IPS DF 6.9 (cell line): Measurements from ENCODE around the gene WDR7.

Source experiments
- DNase-seq: peaks from one replicate; pipeline ENCODE4 v3.0.0-alpha.2; 2013; ENCODE audit warnings: low read depth, low spot score
- H3K27ac ChIP-seq: one replicate; pipeline ENCODE4 v1.5.1; 2013; ENCODE audit warnings: low read length, control low read depth
- H3K27me3 ChIP-seq: 2 replicates; pipeline ENCODE4 v1.6.1; 2013; ENCODE audit warnings: mild to moderate bottlenecking, low read length; ENCODE audit not compliant: control insufficient read depth, insufficient read depth
- H3K36me3 ChIP-seq: 2 replicates; pipeline ENCODE4 v1.6.1; 2013; ENCODE audit warnings: low read length; ENCODE audit not compliant: control insufficient read depth, insufficient read depth
- H3K4me1 ChIP-seq: 2 replicates; pipeline ENCODE4 v1.6.1; 2013; ENCODE audit warnings: low read length; ENCODE audit not compliant: control insufficient read depth, insufficient read depth
- H3K4me3 ChIP-seq: 2 replicates; pipeline ENCODE4 v1.5.1; 2013; ENCODE audit warnings: mild to moderate bottlenecking, low read length
- H3K9me3 ChIP-seq: 2 replicates; pipeline ENCODE4 v1.6.1; 2013; ENCODE audit warnings: low read length, inconsistent platforms; ENCODE audit not compliant: control insufficient read depth, insufficient read depth
- WGBS: extraction: QIAGEN DNeasy Blood & Tissue Kit; methylation state at CpG from one replicate; pipeline ENCODE4 v1.1.7; 2013; ENCODE audit warnings: mixed read lengths, missing lambda C conversion rate; ENCODE audit not compliant: insufficient read length, insufficient coverage; 5-methylcytosine and 5-hydroxymethylcytosine counted together

Gene WDR7

DNA sequence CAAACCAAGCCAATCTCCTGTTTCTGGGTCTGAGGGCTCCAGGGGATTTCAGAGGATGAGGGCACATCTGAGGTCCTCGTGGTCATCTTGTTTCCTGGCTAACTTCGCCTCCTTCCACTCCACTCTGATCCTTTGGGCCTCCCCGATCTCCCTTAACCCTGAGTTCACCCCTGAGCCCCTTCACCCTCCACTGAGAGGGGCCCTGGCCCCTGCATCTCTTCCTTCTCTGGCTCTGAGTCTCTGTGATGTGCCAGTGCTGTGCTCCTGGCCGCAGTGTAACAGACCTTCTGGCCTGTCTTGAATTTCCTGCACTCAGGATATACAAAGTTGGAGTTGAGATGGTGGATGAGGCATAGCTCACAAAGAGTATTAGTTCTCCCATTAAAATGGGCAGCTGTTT lies 411.0 kb downstream of the WDR7 start:
- H3K27ac ChIP-seq: no peak overlapping the region
- no peak overlapping the region for H3K4me3 ChIP-seq
- no peaks in the 10 kb centered on the region for H3K36me3 ChIP-seq
- no peaks in the 10 kb centered on the region for H3K27me3 ChIP-seq
- no peaks in the 10 kb centered on the region; the same call in none of the 2 replicates for H3K4me1 ChIP-seq
- no CpG with 5 or more reads among the region's 4 CpGs for WGBS
- no peak for DNase-seq
- H3K9me3 ChIP-seq: no peaks in the 10 kb centered on the region

DNA sequence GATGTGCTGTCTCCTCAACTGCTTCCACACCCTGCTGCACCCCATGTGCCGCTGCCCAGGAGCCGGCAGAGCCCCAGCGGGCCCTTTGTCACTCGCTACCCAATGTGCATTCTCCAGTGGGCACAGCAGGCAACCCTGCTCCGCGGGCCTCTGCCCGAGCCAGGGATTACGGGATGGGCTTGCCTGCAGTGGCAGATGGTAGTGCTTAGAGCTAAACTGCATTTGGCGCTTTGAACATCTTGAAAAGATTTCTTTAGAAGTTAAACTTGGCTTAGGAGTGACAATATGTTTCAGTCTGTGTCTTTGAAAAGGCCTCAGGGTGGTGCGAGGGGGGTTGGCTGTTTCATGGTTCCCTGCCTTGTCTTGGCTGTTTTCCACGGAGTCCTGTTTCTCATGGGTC lies 411.7 kb downstream of the WDR7 start:
- no peaks in the 10 kb centered on the region for H3K36me3 ChIP-seq

DNA sequence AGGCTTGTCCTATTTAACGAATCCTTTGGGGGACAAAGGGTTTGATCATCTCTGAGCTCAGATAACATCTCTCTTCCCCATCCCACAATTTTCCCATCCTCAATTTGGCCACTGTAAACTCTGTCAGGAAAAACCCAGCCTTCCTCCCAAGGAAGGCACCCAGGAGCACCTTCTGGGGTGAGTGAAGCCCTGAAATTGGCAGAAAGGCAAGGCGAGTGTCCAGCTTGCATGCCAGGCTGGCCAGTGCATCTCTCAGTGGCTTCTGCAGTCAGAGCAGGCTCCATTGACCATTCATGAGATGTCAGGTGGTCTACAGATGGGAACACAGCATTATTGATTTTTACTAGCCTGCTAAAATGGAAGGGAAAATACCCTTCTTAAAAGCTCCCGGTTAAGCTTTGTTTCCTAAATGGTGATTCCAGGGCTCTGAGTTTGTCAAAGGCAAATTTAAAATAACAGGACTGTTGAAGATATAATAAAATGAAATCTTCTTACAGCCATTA lies 412.5 kb downstream of the WDR7 start:
- Histone ChIP-seq H3K9me3 (no peaks in the 10 kb centered on the region), H3K27me3 (no peaks in the 10 kb centered on the region), H3K4me1 (no peaks in the 10 kb centered on the region; the same call in none of the 2 replicates), H3K4me3 (no peak overlapping the region), H3K36me3 (no peaks in the 10 kb centered on the region), H3K27ac (no peak overlapping the region)
- WGBS: no CpG with 5 or more reads among the region's 3 CpGs
- no peak for DNase-seq

More for the DNA sequence above, 411.7 kb downstream of the WDR7 start:
- Histone ChIP-seq H3K9me3 (no peaks in the 10 kb centered on the region), H3K4me3 (no peak overlapping the region), H3K27me3 (no peaks in the 10 kb centered on the region), H3K27ac (no peak overlapping the region), H3K4me1 (no peaks in the 10 kb centered on the region; the same call in none of the 2 replicates)
- DNase-seq: no peak
- WGBS: no CpG with 5 or more reads among the region's 11 CpGs

DNA sequence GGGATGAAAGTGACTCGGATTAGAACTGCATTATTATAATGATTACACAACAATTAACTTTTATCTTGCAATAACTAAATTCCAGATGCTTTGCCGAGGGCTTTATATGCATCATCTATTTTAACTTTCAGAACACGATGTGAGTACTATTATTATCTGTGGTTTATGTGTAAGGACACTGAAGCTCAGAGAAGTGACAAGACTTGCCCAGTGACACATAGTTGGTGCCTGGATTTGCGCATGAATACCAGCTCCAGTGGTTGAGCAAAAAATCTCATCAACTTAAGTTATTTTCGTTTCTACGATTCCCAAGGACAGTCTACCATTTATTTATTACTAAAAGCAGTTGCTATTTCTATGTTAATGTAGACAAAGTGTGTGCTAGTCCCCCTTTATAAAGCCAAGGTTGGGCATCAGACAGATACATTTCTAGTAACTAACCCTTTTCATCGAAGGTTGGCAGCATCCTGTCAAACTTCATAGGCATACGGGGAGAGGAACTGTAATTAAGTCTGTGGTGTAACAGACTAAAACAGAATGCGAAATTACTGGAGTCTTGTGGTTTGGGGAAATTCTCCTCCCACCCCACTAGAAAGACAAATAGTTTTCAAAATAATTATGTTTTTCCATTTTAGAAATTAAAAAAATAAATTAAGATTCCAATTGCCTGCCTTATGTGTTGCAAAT lies 422.5 kb downstream of the WDR7 start:
- H3K4me1 ChIP-seq: peaks cover 11% of the 10 kb centered on the region
- H3K9me3 ChIP-seq: no peaks in the 10 kb centered on the region
- no peak overlapping the region for H3K4me3 ChIP-seq
- H3K27me3 ChIP-seq: no peaks in the 10 kb centered on the region; the same call in 1 of the 2 replicates
- no CpG with 5 or more reads among the region's 9 CpGs for WGBS
- H3K36me3 ChIP-seq: no peaks in the 10 kb centered on the region
- no peak for DNase-seq
- H3K27ac ChIP-seq: no peak overlapping the region

DNA sequence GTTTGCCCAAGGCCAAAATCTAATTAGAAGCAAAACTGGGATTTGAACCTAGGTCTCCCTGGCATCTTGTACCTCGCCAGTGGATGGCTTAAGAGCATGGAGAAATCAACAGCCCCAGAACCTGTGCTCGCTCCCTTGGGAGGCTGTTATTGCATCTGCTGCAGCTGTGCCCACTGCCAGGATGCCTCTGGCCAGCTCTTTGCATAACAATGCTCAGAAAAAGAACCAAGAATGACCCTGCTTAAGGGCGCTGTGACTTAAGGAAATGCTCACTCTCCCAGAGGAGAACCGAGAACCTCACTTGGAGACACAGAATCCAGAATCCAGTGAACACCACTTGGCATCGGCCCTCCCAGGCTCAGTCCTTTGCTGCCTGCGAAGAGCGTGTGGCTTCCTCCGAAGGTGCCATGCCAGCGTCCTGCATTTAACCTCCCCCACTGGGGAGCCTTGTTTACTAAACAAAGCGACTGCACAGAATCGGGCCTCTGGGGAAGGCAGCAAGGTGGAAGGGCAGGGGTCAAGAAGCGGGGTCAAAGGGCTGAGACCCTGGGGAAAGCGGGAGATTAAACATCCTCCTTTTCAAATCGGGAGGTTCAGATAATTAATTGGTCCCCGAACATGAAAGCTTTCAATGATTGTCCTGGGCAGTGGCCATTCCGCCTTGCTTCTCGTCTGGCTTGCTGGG lies 424.7 kb downstream of the WDR7 start:
- no peak for DNase-seq
- no peak overlapping the region for H3K4me3 ChIP-seq
- H3K4me1 ChIP-seq: peaks cover 11% of the 10 kb centered on the region
- H3K27ac ChIP-seq: no peak overlapping the region
- no CpG with 5 or more reads among the region's 17 CpGs for WGBS
- no peaks in the 10 kb centered on the region; the same call in 1 of the 2 replicates for H3K27me3 ChIP-seq
- no peaks in the 10 kb centered on the region for H3K9me3 ChIP-seq
- H3K36me3 ChIP-seq: no peaks in the 10 kb centered on the region

DNA sequence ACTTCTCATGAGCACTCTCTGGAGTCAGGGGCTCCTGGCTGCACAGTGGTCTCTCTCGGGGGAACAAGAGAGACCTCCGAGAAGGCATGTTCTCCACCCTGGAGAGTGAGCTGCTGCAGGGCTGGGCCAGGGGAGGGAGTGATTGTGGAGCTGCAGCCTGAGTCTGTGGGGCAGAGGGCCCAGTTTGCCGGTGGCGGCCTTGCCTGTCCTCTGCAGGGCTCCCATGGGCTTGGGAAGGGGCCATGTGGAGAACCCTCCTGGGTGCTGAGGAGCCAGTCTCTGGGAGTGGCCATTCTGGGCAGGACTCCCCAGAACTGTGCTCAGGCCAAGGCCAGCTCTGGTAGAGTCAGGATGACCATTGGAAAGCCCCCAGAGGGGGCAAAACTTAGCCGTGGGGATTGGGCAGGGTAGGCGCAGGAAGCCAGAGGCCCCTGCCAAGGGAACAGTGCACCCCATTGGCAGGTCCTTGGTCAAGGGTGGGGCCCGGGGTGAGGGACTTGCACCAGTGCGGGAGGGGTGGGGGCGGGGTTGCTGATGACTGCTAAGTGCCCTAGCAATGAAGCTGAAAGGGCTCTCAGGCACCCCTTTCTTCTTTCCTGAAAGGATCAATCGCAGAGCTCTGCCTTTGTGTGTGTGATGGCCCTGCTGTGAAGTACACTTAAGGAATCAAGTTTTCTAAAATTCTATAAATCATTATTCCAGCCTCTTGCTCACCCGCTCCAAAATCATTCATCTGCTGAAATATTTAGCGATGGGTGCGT lies 426.0 kb downstream of the WDR7 start:
- no peak overlapping the region for H3K27ac ChIP-seq
- no CpG with 5 or more reads among the region's 13 CpGs for WGBS
- no peak for DNase-seq
- no peaks in the 10 kb centered on the region; the same call in 1 of the 2 replicates for H3K27me3 ChIP-seq
- peaks cover 11% of the 10 kb centered on the region for H3K4me1 ChIP-seq
- no peaks in the 10 kb centered on the region for H3K9me3 ChIP-seq
- H3K4me3 ChIP-seq: no peak overlapping the region
- no peaks in the 10 kb centered on the region for H3K36me3 ChIP-seq

DNA sequence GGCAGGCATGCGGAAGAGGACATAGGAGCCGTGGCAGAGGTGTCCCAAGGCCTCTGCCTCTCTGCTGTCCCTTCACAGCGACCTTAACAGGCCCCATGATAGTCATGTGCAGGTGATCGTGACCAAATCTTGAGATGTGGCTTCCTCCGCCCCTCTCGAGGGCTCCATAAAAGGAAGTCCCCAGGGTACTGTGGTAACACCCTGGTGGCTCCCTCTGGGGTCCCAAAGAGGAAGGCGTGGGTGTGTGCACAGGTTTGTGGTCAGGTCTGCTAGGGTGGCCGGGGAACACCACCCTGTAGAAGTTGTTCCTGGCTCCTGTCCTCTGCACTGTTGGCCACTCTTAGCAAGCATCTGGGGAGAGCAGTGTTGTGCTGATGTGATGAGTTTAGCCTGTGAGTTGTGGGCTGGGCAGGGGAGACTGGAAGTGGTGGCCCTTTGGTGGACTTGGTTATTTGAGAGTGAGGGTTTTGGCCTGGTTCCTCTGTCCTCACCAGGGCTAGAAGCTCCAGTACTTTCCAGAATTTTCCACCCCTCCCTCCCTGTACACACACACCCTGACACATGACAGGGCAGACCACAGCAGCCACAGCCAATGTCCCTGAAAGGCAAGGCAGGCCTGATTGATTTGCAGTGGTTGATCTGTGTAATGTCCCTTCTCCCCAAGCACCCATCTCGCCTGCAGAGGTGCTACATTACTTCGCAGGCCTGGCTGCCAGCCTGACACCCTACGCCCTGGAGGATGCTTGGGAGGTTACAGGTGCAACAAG lies 426.8 kb downstream of the WDR7 start:
- no peaks in the 10 kb centered on the region for H3K9me3 ChIP-seq
- no CpG with 5 or more reads among the region's 11 CpGs for WGBS
- no peak overlapping the region for H3K27ac ChIP-seq
- peaks cover 7% of the 10 kb centered on the region for H3K4me1 ChIP-seq
- no peaks in the 10 kb centered on the region for H3K27me3 ChIP-seq
- H3K36me3 ChIP-seq: no peaks in the 10 kb centered on the region
- no peak overlapping the region for H3K4me3 ChIP-seq
- DNase-seq: no peak

DNA sequence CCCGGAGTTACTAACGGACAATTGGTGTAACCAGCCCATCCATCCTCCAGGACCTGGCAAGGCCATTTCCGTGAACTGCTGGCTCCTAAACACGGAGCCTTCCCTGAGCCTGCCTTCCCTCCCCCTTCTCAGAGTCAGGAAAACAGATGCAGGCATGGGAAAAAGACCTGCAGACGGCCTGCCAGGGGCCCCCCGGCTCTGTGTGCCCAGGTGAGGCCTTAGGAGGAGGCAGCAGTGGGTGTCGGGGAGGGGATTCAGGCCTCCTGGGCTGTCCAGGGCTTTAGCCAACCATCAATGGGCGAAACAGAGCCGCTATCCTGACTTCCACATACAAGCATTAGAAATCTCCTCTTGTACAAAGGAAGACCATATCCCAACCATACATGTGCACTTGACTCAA lies 427.5 kb downstream of the WDR7 start:
- DNase-seq: no peak
- Histone ChIP-seq H3K27ac (no peak overlapping the region), H3K36me3 (no peaks in the 10 kb centered on the region), H3K4me3 (no peak overlapping the region), H3K4me1 (peaks cover 7% of the 10 kb centered on the region), H3K27me3 (no peaks in the 10 kb centered on the region), H3K9me3 (no peaks in the 10 kb centered on the region)
- WGBS: no CpG with 5 or more reads among the region's 9 CpGs

DNA sequence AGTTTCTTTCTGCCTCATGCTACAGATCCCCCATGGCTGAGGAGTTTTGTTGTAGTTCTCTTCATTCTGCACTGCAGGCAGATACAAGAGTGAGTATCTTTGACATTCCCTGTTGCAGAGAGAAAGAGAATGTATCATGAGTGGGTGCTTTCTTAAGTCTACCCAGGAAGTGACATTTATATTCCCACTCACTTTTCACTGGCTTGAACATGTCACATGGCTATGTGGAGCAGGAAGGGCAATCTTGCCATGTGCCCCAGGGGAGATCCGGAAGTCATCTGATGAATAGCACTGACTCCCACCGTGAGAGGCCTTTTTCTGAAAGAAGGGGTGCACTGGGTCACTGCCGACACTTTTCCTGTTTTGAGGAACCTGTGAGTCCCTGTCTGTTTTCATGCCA lies 429.3 kb downstream of the WDR7 start:
- H3K4me1 ChIP-seq: peaks cover 9% of the 10 kb centered on the region
- no peak for DNase-seq
- H3K36me3 ChIP-seq: no peaks in the 10 kb centered on the region
- no CpG with 5 or more reads among the region's 3 CpGs for WGBS
- H3K27ac ChIP-seq: no peak overlapping the region
- H3K9me3 ChIP-seq: no peaks in the 10 kb centered on the region
- no peak overlapping the region for H3K4me3 ChIP-seq
- no peaks in the 10 kb centered on the region for H3K27me3 ChIP-seq

DNA sequence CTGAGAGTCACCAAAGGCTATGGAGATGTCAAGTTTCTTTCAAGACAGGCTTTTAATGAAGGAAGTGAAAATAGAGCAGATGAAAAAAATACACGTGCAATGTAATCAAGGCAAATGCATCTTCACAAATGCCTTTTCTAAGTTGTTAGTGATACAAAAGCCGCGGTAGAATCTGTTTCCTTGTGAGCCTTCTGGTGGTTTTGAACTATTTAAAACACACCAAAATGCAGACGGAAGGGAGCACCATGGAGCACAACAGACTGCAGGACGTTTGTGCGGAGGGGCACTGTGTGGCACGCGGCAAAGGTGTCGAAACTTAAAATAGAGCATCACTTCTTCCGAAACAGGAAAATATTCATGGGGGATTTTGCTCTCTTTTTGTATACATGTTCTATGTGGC lies 430.7 kb downstream of the WDR7 start:
- Histone ChIP-seq H3K4me3 (no peak overlapping the region), H3K9me3 (no peaks in the 10 kb centered on the region), H3K27ac (no peak overlapping the region), H3K36me3 (no peaks in the 10 kb centered on the region), H3K4me1 (0 out of 2 replicates have a peak, but pooled peaks cover 2% of the 10 kb centered on the region), H3K27me3 (no peaks in the 10 kb centered on the region)
- no CpG with 5 or more reads among the region's 10 CpGs for WGBS
- no peak for DNase-seq
